GM21390 (cell line): ENCODE measurements around the gene SYNGR2.

Experiments
- ATAC-seq: cut with Tn5 transposase; IDR thresholded peaks from one replicate; pipeline ENCODE4 v1.9.1; 2021; ENCODE audit not compliant: unreplicated experiment

SYNGR2 gene

GRCh38 chr17:78142119-78142861 is 26.1 kb upstream of the SYNGR2 start:
- ATAC-seq: no peak

DNA sequence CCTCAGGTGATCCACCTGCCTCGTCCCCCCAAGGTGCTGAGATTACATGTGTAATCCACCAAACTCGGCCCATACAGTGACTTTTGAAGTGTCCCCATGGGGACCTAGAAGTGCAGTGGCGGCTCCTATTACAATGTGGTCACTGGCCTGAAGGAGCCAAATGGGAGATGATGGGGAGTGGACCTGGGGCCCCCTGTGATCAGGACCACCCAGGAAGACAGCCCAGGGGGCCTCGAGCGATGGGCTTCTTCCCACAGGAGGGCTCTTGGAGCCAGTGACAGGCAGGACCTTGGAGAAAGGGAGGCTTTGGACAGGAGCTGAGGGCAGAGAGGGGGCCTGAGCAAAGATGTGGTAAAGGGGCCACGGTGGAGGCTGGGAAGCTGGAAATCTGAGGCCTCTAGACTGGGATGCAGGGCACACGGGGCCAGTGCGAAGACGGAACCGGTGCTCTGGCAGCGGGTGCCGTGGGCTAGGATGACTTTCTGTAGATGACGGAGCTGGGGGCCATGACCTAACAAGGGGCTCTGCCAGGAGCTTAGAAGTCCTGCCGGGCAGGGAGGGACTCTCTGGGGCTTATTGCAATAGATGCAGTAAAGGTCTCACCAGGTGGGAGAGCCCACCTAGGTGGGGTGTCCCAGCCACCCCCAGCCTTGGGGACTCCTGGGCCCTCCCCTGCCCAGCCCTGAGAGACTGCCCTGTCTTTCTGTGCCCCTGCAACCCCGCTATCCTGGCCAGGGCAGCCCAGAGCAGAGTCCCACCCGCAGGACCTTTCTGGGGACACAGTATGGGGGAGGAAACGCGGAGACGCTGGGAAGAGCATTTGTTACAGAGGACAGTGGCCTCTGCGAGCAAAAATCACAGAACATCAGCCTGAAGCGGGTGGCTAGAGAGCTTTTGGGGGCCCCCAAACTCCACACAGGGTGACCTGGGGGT is 24.9 kb upstream of the SYNGR2 start:
- no peak for ATAC-seq

- no peak for ATAC-seq
These were observed 24.1 kb upstream of the SYNGR2 start for GRCh38 chr17:78144147-78144719.

GRCh38 chr17:78144736-78145641 is 23.4 kb upstream of the SYNGR2 start:
- ATAC-seq: no peak

GRCh38 chr17:78146471-78146869 is 21.9 kb upstream of the SYNGR2 start:
- no peak for ATAC-seq

GRCh38 chr17:78146881-78147280 is 21.5 kb upstream of the SYNGR2 start:
- no peak for ATAC-seq

DNA sequence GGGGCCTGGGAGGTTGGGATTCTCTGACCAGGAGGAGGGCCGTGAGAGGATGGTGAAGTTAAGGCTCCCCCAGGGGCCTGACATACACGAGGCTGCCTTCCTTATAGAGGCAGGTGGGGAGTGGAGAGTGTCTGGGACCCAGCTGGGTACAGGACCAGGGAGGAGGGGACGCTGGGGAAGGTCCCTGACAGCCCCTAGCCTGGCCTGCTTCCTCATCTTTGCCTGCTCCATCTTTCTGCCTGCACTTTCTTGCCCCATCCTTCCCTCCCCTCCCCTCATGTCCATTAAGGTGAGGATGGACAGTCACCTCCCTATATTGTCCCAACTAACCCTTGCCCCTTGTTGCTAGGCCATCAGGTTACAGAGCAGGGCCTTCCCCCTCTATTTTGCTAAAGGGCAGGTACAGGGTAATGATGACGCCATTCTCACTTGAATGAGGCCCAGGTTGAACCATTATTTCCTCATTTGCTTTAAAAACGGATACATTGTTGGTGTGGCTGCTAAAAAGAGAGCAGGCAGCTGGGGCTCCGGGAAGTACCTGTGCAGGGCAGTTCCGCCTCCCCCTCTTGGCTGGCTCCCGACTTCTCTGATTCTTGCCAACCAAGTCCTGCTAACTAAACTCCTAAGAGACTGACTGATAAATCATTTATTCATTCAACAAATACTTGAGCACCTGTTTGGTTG is 20.9 kb upstream of the SYNGR2 start:
- ATAC-seq: no peak

DNA sequence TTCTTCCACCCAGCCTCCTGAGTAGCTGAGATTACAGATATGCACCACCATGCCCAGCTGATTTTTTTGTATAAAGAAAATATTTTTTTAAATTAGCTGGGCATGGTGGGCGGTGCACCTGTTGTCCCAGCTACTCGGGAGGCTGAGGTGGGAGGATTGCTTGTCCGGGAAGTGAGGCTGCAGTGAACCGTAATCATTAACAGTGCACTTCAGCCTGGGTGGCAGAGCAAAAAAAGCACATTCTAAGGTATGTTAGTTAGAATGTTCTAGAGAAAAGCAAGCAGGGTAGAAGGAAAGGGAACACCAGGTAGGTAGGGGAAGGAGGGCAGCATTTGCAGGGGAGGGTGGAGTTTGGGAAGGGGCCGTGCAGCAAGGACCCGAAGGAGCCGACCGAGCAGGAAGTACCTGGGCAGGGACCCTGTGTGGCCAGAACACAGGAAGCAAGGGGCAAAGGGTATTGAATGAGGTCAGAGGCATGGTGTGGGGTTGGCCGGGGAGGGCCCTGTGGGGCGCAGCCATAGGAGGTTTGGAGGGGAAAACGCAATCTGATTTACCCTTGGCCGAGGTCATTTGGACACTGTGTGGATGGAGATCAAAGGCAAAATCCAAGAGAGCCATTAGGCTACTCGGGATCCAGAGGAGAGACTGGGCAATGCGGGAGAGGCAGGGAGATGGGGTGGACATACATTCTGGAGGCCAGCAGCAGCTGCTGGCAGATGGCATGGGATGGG is 19.9 kb upstream of the SYNGR2 start:
- no peak for ATAC-seq

DNA sequence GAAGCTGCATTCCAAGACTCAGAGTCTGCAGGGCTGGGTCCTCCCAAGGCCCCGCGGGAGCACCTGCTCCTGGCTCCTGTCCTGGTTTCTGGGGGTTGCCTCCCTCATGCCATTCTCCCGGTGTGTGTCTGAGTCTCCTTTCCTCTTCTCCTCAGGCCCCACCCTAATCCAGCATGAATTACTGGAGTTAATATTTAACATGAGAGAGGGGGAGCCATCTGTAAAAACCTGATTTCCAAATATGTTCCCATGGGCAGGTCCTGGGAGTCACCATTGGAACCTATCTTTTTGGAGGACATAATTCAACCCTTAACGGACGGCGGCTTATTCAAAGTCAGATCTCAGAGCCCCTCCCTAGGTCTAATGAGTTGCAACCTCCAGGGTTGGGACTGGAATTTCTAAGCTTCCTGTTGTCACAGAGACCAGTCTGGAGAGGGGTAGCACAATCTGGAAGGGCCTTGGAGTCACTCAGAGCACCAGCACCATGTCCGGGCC is 16.8 kb upstream of the SYNGR2 start:
- no peak for ATAC-seq

DNA sequence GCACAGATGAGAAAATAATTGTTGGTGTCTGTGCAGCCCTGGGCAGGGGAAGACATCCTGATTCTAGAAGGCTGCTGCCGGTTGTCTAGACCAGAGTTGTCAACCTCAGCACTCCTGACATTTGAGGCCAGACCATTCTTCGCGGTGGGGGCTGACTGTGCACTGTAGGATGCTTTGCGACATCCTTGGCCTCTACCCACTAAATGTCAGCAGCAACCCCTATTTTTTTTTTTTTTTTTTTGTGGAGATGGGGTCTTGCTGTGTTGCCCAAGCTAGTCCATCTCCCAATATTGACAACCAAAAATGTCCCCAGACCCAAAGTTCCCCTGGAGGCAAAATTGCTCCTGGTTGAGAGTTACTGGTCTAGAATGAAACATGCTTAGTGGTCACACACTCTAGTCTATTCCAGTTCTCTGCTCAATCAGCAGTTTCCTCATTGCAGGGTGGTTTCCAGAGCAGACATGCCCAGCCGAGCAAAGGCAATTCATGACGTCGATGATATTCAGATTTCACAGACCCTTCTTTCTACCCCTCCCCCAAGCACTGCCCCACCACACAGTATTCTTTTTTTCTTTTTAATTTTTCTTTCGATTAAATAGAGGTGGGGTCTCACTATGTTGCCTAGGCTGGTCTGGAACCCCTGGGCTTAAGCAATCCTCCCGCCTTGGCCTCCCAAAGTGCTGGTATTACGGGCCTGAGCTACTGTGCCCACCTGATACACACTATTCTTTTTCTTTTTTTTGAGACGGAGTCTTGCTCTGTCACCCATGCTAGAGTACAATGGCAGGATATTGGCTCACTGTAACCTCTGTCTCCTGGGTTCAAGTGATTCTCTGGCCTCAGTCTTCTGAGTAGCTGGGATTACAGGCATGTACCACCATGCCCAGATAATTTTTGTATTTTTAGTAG is 13.2 kb upstream of the SYNGR2 start:
- ATAC-seq: peak; percentile 37

DNA sequence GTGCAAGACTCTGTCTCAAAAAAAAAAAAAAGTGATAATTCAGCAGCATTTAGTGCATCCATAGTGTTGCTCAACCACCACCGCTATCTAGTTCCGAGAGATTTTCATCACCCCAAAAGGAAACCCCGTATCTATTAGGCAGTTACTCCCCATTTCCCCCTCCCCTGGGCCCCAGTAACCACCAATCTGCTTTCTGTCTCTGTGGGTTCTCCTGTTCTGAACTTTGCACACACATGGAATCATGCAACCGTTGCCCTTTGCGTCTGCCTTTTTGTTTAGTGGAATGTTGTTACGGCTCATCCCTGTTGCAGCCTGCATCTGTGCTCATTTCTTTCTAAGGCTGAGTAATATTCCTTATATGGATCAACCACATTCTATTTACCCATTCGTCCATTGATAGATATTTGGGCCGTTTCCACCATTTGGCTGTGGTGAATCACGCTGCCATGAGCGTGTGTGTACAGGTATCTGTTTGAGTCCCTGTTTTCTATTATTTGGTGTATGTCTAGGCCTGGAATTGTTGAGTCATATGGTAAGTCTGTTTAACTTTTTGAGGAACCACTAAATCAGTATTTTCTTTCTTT is 8.7 kb upstream of the SYNGR2 start:
- ATAC-seq: no peak

DNA sequence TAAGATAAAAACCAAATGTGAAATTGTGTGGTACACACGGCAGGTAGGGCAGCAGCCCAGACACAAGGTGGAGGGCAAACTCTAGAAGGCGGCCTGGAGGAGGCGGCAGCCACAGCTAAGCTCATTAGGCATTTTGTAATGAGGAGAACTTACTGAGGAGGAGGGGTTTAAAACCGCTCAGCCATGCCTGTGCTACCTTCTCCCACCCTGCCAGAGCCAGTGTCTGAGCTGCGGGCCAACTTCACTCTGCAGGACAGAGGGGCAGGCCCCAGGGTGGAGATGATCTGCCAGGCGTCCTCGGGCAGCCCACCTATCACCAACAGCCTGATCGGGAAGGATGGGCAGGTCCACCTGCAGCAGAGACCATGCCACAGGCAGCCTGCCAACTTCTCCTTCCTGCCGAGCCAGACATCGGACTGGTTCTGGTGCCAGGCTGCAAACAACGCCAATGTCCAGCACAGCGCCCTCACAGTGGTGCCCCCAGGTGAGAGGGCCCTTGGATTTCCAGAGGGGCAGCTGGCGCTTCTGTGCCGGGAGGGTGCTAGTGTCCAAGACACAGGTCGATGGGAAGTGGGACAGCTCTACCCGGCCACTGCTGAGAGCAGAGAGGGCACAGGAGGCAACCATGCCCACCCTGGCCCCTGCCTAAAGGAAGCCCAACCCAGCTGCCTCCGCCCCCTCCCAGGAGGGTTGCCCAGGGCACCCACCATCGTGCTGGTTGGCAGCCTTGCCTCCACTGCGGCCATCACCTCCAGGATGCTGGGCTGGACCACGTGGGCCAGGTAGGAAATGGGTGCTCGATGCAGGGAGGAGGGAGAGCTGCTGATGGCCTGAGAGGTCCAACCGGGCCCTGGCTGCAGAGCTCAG is 4.3 kb upstream of the SYNGR2 start:
- ATAC-seq: no peak

GRCh38 chr17:78164748-78165607 is 3.4 kb upstream of the SYNGR2 start:
- no peak for ATAC-seq

- ATAC-seq: no peak
These were observed 2.0 kb upstream of the SYNGR2 start for GRCh38 chr17:78166416-78166815.

GRCh38 chr17:78168903-78169793 is 767 bp downstream of the SYNGR2 start:
- peak; percentile 28 for ATAC-seq
